Measurements from ENCODE around the gene KRTAP4-3.

GRCh38 chr17:41163828-41164227 lies 4.2 kb downstream of the KRTAP4-3 start:
- TF ChIP-seq POLR2AphosphoS5 (IDR thresholded peaks at IDR 0.05; ENCODE audit: borderline replicate concordance, low read depth, low read length), result no peak
- no peak for TF ChIP-seq EZH2 (IDR thresholded peaks at IDR 0.05)
- no peak for TF ChIP-seq FOXP2 (optimal IDR thresholded peaks at IDR 0.05; ENCODE audit: control extremely low read depth, extremely low read length, insufficient read depth)
